ENCODE data around the gene ZNF577.

DNA sequence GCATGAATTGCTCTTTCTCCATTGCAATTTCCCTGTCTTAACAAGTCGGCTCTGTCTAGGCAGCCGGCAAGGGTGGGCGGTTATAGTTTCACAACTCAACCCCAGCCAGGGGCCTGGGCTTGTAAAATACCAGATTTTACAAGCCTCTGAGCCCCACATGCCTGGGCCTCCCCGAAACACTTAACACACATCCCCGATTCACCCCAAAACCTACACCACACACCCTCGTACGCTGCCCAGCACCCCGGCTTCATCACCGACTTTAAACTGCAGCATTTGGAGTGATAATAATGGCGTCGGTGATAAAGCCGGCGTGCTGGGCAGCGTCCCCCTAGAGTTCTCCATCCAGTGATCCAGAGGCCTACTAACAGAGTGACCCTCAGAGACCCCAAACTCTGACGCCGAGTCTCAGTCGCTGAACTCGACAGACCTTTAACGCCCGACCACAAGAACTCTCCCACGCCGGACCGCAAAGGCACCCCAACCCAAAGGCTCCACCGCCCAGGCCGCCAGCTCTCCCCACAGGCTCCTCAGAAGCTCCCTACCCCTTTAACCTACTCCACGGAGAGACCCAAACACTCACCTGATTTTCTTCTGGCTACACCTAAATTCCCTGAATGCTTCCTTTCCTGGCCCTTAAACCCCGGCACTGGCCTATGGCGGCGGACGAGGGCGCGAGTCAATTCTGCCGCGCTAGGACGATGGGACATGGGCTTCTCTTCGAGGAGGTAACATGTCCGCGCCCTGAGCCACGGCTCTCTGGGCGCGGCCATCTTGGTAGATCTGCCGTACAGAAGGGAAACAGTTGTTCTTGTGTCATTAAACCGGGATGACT lies 16.8 kb upstream of the ZNF577 start, which contains the start of gene ZNF649:
- TF ChIP-seq, protein P1, sequence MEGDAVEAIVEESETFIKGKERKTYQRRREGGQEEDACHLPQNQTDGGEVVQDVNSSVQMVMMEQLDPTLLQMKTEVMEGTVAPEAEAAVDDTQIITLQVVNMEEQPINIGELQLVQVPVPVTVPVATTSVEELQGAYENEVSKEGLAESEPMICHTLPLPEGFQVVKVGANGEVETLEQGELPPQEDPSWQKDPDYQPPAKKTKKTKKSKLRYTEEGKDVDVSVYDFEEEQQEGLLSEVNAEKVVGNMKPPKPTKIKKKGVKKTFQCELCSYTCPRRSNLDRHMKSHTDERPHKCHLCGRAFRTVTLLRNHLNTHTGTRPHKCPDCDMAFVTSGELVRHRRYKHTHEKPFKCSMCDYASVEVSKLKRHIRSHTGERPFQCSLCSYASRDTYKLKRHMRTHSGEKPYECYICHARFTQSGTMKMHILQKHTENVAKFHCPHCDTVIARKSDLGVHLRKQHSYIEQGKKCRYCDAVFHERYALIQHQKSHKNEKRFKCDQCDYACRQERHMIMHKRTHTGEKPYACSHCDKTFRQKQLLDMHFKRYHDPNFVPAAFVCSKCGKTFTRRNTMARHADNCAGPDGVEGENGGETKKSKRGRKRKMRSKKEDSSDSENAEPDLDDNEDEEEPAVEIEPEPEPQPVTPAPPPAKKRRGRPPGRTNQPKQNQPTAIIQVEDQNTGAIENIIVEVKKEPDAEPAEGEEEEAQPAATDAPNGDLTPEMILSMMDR (IDR thresholded peaks at IDR 0.05 in 4 of 5, conservative IDR thresholded peaks at IDR 0.05 in 1 of 5): no peak
- TF ChIP-seq POLR2A (IDR thresholded peaks at IDR 0.05): no peak
